SK-N-SH treated with all-trans-retinoic acid at 6 μM for 48 hours (cell line): Measurements from ENCODE around the gene MIPEP.

ENCODE experiments used
- ATAC-seq: fragments of 200-7000 bp; cut with Tn5 transposase; 3 replicates; pipeline ENCODE4 v1.9.1; 2020; ENCODE audit warnings: mild to moderate bottlenecking, moderate library complexity
- ARNTL ChIP-seq: fragments of 450-650 bp; formaldehyde crosslinking; IDR thresholded peaks from 2 replicates; pipeline ENCODE4 v1.5.0; 2020; ENCODE audit warnings: low read depth, mild to moderate bottlenecking, moderate library complexity, borderline replicate concordance
- BACH2 ChIP-seq: fragments of 250-450 bp; sonication (Bioruptor Pico); IDR thresholded peaks from 2 replicates; pipeline ENCODE4 v1.9.0; 2021; ENCODE audit warnings: mild to moderate bottlenecking, borderline replicate concordance
- ESRRG ChIP-seq: fragments of 250-450 bp; sonication (Bioruptor Pico); IDR thresholded peaks from 2 replicates; pipeline ENCODE4 v1.6.1; 2021; ENCODE audit warnings: mild to moderate bottlenecking
- GLIS3 ChIP-seq: fragments of 250-450 bp; sonication (Bioruptor Pico); IDR thresholded peaks from 2 replicates; pipeline ENCODE4 v1.5.0; 2020; ENCODE audit warnings: mild to moderate bottlenecking, moderate library complexity
- ISL1 ChIP-seq: fragments of 250-450 bp; sonication (Bioruptor Pico); IDR thresholded peaks from 2 replicates; pipeline ENCODE4 v2.1.2; 2022; ENCODE audit warnings: mild to moderate bottlenecking, moderate library complexity
- PPARA ChIP-seq: fragments of 250-450 bp; sonication (Bioruptor Pico); IDR thresholded peaks from 2 replicates; pipeline ENCODE4 v1.5.0; 2020; ENCODE audit warnings: mild to moderate bottlenecking, borderline replicate concordance
- TCF4 ChIP-seq: fragments of 250-450 bp; sonication (Bioruptor Pico); IDR thresholded peaks from 2 replicates; pipeline ENCODE4 v1.8.0; 2021; ENCODE audit warnings: mild to moderate bottlenecking, moderate library complexity, borderline replicate concordance
- TOX ChIP-seq: fragments of 250-450 bp; sonication (Bioruptor Pico); IDR thresholded peaks from 2 replicates; pipeline ENCODE4 v1.8.0; 2021; ENCODE audit warnings: mild to moderate bottlenecking, moderate library complexity, borderline replicate concordance
- ZFP3 ChIP-seq: fragments of 250-450 bp; sonication (Bioruptor Pico); IDR thresholded peaks from 2 replicates; pipeline ENCODE4 v1.5.0; 2020; ENCODE audit warnings: mild to moderate bottlenecking, moderate library complexity
- ZFP30 ChIP-seq: fragments of 450-650 bp; formaldehyde crosslinking; IDR thresholded peaks from 2 replicates; pipeline ENCODE4 v1.5.0; 2022; ENCODE audit warnings: mild to moderate bottlenecking, moderate library complexity
- ZNF565 ChIP-seq: fragments of 450-650 bp; formaldehyde crosslinking; conservative IDR thresholded peaks from 2 replicates; pipeline ENCODE4 v1.5.0; 2020; ENCODE audit warnings: low read depth, mild to moderate bottlenecking, moderate library complexity
- ZNF70 ChIP-seq: fragments of 450-650 bp; formaldehyde crosslinking; IDR thresholded peaks from 2 replicates; pipeline ENCODE4 v1.5.0; 2020; ENCODE audit warnings: mild to moderate bottlenecking, moderate library complexity
- TF ChIP-seq, protein P1 (sequence below): fragments of 250-450 bp; sonication (Bioruptor Pico); IDR thresholded peaks from 2 replicates; pipeline ENCODE4 v1.8.0; 2020; ENCODE audit warnings: mild to moderate bottlenecking, moderate library complexity, borderline replicate concordance
- TF ChIP-seq, protein P2 (sequence below): fragments of 250-450 bp; sonication (Bioruptor Pico); IDR thresholded peaks from 2 replicates; pipeline ENCODE4 v1.8.0; 2021; ENCODE audit warnings: low read depth, mild to moderate bottlenecking, moderate library complexity, borderline replicate concordance
- TF ChIP-seq, protein P3 (sequence below): fragments of 250-450 bp; sonication (Bioruptor Pico); IDR thresholded peaks from 2 replicates; pipeline ENCODE4 v1.5.1; 2021; ENCODE audit warnings: mild to moderate bottlenecking, moderate library complexity
- TF ChIP-seq, protein P4 (sequence below): fragments of 250-450 bp; sonication (Bioruptor Pico); IDR thresholded peaks from 2 replicates; pipeline ENCODE4 v1.5.0; 2020; ENCODE audit warnings: mild to moderate bottlenecking, moderate library complexity

The MIPEP gene

DNA sequence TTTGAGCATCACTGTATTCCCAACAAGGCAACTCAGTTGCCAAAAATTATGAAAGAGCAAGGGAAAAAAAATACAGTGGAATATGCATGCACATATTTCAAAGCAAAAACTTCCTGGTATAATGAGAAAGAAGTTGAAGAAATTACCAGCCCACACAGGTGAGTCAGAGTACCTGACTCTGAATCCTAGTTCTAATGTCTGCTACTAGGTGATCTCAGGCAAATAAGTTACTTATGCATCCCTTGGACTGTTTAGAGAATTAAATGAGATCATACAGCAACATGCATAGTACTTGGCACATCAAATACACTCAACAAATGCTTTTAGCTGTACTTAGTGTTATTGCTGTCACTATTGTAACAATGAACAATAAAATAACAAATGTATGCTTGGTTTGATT, 144.9 kb downstream of the MIPEP start:
- TF ChIP-seq TOX (no peak), ZNF565 (CRISPR knock-in tag) (no peak), ZNF70 (no peak), GLIS3 (CRISPR knock-in tag) (no peak), ZFP30 (CRISPR knock-in tag) (no peak), ZFP3 (no peak), PPARA (CRISPR knock-in tag) (no peak), ESRRG (CRISPR knock-in tag) (no peak), TCF4 (CRISPR knock-in tag) (no peak), ARNTL (CRISPR knock-in tag) (no peak), ISL1 (CRISPR knock-in tag) (no peak)
- TF ChIP-seq, protein P1, sequence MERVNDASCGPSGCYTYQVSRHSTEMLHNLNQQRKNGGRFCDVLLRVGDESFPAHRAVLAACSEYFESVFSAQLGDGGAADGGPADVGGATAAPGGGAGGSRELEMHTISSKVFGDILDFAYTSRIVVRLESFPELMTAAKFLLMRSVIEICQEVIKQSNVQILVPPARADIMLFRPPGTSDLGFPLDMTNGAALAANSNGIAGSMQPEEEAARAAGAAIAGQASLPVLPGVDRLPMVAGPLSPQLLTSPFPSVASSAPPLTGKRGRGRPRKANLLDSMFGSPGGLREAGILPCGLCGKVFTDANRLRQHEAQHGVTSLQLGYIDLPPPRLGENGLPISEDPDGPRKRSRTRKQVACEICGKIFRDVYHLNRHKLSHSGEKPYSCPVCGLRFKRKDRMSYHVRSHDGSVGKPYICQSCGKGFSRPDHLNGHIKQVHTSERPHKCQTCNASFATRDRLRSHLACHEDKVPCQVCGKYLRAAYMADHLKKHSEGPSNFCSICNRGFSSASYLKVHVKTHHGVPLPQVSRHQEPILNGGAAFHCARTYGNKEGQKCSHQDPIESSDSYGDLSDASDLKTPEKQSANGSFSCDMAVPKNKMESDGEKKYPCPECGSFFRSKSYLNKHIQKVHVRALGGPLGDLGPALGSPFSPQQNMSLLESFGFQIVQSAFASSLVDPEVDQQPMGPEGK (CRISPR knock-in tag) = no peak
- TF ChIP-seq, protein P2, sequence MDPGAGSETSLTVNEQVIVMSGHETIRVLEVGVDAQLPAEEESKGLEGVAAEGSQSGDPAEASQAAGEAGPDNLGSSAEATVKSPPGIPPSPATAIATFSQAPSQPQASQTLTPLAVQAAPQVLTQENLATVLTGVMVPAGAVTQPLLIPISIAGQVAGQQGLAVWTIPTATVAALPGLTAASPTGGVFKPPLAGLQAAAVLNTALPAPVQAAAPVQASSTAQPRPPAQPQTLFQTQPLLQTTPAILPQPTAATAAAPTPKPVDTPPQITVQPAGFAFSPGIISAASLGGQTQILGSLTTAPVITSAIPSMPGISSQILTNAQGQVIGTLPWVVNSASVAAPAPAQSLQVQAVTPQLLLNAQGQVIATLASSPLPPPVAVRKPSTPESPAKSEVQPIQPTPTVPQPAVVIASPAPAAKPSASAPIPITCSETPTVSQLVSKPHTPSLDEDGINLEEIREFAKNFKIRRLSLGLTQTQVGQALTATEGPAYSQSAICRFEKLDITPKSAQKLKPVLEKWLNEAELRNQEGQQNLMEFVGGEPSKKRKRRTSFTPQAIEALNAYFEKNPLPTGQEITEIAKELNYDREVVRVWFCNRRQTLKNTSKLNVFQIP (CRISPR knock-in tag) = no peak
- TF ChIP-seq, protein P3, sequence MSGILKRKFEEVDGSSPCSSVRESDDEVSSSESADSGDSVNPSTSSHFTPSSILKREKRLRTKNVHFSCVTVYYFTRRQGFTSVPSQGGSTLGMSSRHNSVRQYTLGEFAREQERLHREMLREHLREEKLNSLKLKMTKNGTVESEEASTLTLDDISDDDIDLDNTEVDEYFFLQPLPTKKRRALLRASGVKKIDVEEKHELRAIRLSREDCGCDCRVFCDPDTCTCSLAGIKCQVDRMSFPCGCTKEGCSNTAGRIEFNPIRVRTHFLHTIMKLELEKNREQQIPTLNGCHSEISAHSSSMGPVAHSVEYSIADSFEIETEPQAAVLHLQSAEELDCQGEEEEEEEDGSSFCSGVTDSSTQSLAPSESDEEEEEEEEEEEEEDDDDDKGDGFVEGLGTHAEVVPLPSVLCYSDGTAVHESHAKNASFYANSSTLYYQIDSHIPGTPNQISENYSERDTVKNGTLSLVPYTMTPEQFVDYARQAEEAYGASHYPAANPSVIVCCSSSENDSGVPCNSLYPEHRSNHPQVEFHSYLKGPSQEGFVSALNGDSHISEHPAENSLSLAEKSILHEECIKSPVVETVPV (CRISPR knock-in tag) = no peak
- TF ChIP-seq, protein P4, sequence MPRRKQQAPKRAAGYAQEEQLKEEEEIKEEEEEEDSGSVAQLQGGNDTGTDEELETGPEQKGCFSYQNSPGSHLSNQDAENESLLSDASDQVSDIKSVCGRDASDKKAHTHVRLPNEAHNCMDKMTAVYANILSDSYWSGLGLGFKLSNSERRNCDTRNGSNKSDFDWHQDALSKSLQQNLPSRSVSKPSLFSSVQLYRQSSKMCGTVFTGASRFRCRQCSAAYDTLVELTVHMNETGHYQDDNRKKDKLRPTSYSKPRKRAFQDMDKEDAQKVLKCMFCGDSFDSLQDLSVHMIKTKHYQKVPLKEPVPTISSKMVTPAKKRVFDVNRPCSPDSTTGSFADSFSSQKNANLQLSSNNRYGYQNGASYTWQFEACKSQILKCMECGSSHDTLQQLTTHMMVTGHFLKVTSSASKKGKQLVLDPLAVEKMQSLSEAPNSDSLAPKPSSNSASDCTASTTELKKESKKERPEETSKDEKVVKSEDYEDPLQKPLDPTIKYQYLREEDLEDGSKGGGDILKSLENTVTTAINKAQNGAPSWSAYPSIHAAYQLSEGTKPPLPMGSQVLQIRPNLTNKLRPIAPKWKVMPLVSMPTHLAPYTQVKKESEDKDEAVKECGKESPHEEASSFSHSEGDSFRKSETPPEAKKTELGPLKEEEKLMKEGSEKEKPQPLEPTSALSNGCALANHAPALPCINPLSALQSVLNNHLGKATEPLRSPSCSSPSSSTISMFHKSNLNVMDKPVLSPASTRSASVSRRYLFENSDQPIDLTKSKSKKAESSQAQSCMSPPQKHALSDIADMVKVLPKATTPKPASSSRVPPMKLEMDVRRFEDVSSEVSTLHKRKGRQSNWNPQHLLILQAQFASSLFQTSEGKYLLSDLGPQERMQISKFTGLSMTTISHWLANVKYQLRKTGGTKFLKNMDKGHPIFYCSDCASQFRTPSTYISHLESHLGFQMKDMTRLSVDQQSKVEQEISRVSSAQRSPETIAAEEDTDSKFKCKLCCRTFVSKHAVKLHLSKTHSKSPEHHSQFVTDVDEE (CRISPR knock-in tag) = no peak
- no peak for ATAC-seq

DNA sequence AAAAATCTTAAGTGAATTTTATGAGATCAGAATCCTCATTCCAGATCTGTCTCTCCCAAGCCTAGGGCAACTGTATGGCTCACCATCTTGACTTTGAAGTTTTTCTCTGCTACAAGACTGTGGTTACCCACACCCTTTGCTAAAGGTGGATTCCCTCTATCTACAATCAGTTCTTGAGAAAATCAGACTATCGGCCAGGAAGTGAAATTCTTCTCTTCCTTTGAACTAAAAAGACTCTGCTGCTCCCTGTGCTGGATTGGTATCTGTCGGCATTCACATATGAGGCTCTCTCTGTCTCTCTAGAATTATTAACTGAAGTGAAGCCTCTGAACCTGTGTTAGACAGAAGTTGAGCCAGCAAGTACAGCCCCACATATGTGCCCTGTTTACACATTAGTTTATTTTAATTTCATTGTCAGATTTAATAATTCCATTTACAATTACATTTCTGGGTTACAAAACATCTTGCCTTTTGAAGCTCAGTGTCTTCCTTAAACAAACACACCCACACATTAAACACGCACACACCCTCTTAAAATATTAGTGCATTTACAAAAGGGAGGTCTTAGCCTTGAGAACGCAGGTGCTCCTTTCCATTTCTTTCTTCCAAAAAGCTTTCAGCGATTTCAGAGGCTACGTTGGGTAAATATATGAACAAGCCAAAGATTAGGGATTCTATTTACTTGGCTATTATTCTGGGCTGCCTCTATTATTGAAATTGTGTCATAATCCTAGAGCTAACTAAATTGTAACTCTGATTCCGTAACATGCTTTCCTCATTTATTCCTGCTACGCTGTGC, 145.7 kb downstream of the MIPEP start:
- TF ChIP-seq TOX = no peak
- TF ChIP-seq BACH2 = no peak
- TF ChIP-seq ZNF70 = no peak
- no peak for TF ChIP-seq ARNTL (CRISPR knock-in tag)
- TF ChIP-seq, protein P2 (CRISPR knock-in tag) = no peak
- no peak for TF ChIP-seq ZNF565 (CRISPR knock-in tag)
- TF ChIP-seq ESRRG (CRISPR knock-in tag) = no peak
- TF ChIP-seq GLIS3 (CRISPR knock-in tag) = no peak
- TF ChIP-seq, protein P4 (CRISPR knock-in tag) = no peak
- no peak for ATAC-seq
